ENCODE data around the gene CLASP1.

Gene CLASP1

DNA sequence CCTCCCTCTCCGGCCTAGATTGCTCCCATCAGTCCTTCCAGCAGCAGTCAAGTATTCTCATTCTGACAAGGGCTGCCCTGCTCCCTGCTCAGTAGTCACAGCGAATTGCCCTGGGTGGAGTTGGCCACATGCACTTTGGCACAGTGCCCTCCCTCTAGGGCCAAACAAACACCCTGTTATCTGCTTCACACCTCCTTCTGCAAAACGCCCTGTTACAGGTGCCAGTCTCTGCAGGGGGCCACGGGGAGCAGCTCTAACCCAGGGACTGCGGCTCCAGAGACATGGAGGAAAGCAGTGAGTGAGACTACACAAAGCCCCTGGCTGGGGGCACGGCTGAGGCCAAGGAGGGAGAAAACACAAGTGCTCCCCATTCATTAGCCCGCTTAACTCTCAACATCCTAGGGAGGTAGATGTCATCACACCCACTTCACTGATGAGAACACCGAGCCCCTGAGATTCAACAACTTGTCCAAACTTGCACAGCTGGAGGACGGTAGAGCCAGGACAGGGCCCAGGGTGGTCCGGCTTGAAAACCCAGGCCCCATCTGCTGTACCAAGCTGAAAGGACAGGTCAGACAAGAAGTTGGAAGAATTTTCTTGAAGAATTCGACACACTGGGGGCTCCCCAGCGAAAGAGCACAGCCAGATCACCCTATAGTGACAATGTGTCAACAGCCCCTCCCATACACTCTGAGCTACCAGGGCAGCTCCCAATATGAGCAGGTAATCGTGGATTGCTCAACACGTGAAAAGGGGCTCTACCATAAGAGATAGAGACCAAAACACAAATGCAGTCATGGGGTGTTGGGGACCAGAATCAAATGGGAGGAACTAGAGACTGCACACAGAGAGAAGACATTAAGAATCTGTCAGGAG lies 355.6 kb downstream of the CLASP1 start:
- no peak for DNase-seq (ENCODE audit: low spot score)
- peak; percentile 5 for FAIRE-seq

DNA sequence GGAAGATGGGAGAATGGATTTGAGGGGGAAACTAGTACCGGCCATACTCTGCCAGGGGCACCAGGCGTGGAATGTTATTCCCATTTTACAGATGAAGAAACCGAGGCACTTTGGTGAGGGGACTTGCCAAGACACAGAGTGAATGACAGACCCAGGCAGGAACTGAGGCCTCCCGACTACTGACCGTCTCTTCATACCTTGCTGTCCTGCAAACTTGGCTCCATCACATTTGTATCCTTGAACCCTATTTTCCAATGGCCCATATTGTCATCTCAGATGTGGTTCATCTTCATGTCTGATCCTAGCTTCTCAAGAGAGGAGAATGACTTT lies 358.0 kb downstream of the CLASP1 start:
- DNase-seq (ENCODE audit: low spot score) (no peak), FAIRE-seq (no peak)

DNA sequence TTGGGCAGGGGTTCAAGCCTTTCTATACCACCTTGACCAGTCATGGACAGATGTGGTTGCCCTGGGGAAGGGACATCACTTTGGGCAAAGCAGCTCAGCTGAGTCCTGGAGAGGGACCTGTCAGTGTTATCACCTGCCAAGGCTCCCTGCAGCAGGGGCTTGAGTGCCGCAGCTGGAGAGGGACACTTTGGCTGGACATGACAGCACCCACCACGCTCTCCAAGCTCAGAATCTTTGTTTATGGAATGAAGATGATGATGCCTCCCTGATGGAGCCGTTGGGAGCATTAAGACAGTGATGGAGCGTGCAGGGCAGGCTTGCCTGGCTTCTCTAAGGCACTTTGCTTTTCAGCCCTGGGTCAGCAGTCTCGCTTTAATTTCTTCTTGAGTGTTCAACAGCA lies 360.0 kb downstream of the CLASP1 start:
- FAIRE-seq (peak; percentile 35), DNase-seq (ENCODE audit: low spot score) (no peak)

DNA sequence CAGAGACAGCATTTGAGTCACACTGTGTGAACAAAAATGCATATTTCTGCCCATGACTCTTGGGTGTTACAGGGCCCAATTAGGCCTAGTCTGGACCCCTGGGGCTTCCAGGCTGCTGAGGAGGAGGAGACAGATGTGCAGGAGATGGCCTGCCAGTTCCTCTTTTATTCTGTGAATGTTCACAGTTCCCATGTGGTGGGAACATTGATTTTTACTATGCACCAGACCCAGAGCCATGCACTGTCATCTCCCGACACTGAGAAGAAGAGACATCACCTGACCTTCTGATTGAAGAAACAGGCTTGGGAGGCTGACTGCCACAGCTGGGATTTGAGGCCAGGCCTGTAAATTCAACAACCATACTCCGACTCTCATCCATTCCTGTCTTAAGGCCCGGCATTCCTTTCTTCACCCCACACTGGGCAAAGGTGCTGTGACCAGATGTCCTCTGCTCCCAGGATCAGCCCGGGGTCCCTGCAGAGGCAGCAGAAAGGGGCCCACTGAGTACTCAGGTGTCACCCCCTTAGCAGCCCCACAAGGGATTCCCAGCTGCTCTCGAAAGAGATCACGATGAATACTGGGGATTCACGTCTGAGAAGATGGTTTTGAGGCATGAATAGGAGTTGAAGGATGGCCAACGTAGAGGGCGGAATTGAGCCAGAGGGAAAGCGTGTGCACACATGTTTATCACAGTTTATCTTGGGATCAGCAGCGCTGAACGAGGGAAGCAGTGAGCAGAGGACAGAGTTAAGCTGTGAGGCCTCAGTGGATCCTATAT lies 360.6 kb downstream of the CLASP1 start:
- DNase-seq (ENCODE audit: low spot score) (no peak), FAIRE-seq (no peak)

DNA sequence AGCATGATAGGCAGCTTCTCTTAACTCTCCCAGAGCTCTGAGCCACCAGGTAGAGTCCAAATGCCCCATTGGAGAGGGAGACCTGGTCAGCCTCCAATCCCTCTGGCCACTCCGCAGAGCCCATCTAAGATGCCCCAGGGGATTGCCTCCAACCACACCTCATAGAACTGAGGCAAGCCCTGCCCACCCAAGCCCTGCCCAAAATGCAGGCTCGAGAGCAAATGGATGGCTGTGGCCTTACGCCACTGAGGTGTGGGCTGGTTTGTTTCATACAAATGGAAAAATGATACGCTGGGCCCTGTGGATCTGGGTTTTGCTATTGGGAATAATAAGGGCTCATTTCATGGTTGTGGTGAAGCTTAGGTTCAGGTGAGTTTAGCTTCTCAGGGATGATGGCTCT lies 361.3 kb downstream of the CLASP1 start:
- FAIRE-seq: no peak
- DNase-seq (ENCODE audit: low spot score): no peak
